C4-2B (cell line): ENCODE results near the gene HPGDS.

Source experiments
- H3K27ac ChIP-seq: fragments of 450-650 bp; 2 replicates; pipeline ENCODE4 v1.5.1; 2017
- ZFX ChIP-seq: fragments of 450-650 bp; IDR thresholded peaks from 2 replicates; pipeline ENCODE4 v1.6.1; 2017
- TF ChIP-seq, protein P1 (sequence below): fragments of 450-650 bp; conservative IDR thresholded peaks from 2 replicates; pipeline ENCODE4 v1.5.1; 2017; ENCODE audit warnings: mild to moderate bottlenecking

The HPGDS gene

DNA sequence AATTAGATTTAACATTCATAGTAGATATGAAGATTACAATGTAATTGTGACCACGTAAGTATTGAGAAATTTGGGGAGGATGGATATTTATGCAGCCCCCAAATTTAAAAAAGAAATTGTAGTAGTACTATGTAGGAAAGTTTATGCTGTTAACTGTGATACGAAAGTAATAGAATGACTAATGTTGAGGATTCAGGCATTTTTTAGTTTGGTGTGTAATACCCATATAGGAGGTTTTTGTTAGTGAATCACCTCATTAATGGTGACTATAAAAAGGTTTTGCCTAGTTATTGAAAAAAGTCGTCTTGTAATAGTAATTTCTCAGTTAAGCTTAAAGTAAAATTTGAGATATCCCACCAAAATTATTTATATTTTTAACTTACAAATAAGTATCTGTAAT is 67.7 kb downstream of the HPGDS start:
- TF ChIP-seq, protein P1, sequence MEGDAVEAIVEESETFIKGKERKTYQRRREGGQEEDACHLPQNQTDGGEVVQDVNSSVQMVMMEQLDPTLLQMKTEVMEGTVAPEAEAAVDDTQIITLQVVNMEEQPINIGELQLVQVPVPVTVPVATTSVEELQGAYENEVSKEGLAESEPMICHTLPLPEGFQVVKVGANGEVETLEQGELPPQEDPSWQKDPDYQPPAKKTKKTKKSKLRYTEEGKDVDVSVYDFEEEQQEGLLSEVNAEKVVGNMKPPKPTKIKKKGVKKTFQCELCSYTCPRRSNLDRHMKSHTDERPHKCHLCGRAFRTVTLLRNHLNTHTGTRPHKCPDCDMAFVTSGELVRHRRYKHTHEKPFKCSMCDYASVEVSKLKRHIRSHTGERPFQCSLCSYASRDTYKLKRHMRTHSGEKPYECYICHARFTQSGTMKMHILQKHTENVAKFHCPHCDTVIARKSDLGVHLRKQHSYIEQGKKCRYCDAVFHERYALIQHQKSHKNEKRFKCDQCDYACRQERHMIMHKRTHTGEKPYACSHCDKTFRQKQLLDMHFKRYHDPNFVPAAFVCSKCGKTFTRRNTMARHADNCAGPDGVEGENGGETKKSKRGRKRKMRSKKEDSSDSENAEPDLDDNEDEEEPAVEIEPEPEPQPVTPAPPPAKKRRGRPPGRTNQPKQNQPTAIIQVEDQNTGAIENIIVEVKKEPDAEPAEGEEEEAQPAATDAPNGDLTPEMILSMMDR: no peak
- no peak for TF ChIP-seq ZFX
- no peak overlapping the region for H3K27ac ChIP-seq

DNA sequence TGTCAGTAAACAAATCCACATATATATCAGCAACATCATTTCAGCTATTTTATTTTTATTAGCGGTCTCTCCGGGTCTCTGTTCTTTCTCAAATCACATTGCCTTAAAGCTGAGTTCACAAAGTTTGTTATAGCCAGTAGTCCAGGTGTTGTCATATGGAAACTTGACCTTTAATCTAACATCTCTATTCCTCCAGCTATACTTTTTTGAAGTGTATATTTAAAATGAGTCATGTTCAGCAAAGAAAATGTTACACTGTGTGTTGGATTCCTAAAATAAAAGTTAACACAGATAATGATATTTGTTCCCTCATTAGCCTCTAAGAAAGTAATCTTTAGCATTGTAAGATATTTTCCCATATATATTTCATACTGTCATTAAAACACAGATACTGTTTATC is 71.4 kb downstream of the HPGDS start:
- TF ChIP-seq ZFX: no peak
- TF ChIP-seq, protein P1: no peak
- H3K27ac ChIP-seq: no peak overlapping the region

DNA sequence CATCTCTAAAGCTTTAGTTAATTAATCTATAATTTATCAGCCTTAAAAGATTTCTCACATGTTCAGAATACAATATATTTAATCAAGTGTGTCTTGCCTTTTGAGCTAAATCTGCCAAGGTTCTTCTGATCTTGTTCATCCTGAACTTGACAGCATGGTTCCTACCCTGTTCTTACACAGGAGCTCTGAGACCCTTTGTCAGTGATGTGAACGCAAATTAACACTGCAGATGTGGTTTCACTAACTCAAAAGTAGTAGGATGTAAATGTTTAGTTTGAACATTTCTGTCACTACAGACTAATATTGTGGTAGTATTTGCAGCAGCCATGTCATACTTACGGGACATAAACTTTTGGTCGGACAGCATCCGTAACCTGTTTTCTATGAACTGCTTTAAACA is 75.6 kb downstream of the HPGDS start:
- TF ChIP-seq, protein P1: no peak
- TF ChIP-seq ZFX: no peak

DNA sequence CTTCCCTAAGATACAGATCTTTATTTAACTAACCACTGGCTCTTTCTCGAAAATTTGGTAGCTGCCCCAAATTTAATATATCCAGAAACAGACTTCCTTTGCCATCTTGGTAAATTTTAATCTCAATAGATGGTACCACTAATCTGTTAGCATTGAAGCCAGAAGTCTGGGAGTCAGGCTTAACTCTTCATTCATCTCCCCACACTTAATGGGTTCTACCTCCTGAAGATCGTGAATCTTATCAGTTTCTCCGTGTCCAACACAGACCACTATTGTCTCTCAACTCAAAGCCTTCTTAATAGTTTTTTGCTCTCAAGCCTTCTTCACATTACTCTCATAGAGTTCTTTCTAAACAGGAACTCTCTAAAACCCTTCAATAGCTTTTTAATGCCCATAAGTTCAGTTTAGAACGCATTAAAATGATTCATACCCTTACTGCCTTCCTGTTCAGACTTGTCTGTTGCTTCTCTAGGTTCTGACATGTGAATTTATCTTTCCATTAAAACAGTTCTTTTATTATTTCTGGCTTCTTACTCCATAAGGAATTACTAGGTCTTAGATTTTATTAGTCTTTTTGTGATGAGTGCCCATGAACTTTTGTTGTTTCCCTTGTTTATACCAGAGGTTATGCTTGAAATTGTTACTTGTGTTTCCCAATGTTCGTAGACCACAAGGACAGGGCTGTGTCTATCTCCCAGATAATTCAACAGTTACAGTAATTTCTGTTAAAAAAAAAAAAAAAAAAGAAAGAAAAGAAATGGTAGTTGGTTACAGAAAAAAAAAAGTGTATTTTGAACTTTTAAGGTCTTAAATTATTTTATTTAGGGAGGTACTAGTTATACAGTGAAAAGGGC is 80.2 kb downstream of the HPGDS start:
- TF ChIP-seq, protein P1: no peak
- TF ChIP-seq ZFX: no peak
- H3K27ac ChIP-seq: no peak overlapping the region

More for the DNA sequence above, 75.6 kb downstream of the HPGDS start:
- no peak overlapping the region for H3K27ac ChIP-seq

DNA sequence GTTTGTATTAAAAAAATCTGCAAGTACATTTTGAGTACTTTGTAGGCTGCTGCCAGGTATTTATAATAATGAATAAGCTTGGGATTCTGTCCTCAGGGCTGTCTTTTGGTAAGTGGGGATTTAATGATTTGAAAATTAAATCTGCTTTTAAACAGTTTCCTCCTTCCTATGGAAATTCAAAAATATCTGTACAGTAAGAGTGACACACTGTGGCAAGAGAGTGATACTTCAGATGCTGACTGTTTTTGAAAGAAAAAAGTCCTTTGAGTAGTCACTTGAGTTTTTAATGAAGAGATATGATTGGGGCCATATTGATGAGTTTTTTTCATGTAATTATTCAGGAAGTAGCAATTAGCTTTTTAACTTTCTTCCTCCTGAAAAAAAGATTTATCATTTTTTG is 85.8 kb downstream of the HPGDS start:
- TF ChIP-seq, protein P1: peak; percentile 43
- no peak for TF ChIP-seq ZFX
- H3K27ac ChIP-seq: no peak overlapping the region

DNA sequence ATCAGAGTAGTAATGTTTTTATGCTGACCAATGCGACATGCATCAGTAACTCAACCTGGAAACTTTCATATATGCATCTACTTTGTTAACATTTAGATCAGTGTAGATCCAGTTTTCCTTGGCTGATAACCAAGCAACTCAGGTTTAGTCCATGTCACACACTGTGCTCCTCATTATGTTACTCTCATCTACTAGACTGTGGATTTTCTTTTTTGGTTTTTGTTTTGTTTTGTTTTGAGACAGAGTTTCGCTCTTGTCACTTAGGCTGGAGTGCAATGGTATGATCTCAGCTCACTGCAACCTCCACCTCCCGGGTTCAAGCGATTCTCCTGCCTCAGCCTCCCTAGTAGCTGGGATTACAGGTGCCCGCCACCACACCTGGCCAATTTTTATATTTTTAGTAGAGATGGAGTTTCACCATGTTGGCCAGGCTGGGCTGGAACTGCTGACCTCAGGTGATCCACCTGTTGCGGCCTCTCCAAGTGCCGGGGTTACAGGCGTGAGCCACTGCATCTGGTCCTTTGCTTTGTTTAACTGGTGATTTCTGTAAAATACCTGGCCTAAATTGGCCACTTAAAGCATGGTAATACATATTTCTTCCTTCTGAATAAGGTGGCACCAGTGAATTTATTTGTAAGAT is 86.4 kb downstream of the HPGDS start:
- TF ChIP-seq ZFX: no peak
- TF ChIP-seq, protein P1: no peak
- H3K27ac ChIP-seq: no peak overlapping the region

DNA sequence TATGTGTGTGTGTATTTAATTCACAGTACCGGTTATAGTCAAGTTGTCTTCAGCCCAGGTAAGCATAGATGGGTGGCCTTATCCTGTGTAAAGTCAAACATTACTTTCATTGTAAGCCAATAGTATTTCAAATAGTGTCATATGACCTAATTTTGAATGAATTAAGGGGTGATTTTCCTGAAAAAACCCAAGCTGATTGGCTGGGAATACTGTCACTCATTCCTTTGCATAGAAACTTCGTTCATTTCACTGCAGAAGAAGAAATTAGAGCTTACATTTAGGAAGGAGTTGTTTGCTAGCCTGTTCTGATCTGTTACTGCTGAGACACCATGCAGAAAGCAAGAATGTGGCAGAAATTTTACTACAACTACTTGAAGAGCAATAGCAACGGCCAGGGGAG is 89.6 kb downstream of the HPGDS start:
- no peak overlapping the region for H3K27ac ChIP-seq
- TF ChIP-seq ZFX: no peak
- TF ChIP-seq, protein P1: no peak
